COR-L47 (cell line): Measurements from ENCODE around the gene GDF7.

ENCODE experiments used
- DNase-seq: peaks from one replicate; lab custom pipeline; 2025; lab: John Stamatoyannopoulos, UW

GDF7 gene

DNA sequence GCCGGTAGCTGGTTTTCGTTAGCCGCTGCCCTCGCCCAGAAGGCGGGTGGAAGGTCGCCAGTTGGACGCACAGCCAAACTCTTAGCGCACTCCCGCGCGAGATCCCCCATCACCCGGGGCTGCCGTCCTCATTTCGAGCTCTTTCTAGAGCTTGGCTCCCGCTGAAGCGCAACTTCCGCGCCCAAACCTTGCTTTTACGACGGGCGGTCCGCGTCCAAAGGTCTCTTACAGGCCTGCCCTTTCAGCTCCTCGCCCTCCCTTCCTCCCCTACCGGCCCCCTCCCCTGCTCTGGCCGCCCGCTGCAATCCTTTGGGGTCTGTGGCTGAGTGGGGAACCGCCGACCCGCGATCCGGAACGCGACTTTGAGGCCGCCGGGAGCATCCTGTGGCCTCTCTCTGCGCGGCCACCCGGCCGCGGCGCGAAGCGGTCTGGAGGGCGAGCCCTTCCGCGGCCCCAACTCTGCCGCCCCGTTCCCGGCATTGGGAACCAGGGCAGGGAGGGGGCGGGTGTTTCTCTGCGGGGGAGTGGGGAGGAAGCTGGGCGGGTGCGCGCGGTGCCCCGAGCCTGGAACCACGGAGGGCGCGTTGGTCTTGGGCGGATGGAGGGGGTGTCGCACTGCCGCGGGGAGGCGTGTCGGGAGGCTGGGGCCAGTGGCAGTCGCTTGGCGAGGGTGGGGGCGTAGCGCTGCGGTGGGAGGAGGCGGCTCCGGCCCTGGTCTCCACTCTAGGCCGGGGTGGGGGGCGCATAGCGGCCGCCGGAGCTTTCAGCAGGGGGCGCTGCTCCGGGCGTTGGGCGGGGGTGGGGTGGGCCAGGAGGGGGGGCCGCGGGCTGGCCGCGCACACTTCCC, at the start of gene GDF7:
Gene GDF7, plus strand, starts transcription at position 841 of the 847 bp plus-strand sequence. CDS start 96 bp downstream, outside the sequence.
- no peak for DNase-seq

DNA sequence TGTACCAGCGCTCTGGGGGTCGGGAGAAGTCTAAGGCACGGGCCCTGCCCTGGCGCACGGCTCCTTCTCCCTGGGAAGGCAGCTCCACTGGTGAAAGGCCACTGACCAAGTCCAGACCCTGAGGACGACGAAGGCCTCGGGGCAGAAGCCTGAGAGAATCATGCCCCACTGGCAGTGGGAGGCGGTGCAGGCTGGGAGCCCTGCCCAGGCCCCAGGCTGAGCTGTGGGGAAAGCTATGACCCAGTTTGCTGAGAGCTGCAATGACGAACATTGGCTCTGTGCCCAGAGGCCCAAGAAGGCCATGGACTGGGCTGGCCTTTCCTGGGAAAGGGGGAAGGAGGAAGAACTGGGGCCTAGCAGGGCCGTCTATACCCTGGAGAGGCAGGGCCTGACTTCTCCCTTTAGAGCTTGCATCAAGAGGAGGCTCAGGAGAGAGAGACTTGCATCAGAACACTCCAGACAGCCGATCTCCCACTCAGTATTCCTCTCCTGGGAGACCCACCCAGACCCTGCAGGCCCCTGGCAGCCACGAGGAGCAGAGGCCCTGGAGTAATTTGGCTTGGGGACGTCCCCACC, 49.0 kb upstream of the GDF7 start:
- DNase-seq, result peak; percentile 14

DNA sequence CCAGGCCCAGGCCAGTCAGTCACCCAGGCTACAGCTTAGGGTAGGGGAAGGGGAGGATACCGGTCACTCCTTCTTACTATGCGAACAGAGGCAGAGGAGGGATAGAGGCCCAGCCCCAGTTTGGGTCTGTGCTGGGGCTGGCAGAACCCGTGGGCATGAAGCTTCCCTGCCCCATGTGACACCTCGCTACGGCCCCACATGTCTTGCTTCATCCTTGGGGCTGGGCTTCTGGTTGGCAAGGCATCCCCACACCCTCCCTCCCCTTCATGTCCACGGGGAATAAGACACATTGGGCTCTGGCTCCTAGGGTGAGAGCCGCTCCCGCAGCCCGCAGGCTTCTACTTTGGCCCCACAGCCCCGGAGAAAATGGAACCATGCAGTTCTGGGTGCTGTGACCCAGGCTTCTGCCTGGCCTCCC, 48.5 kb upstream of the GDF7 start:
- DNase-seq, result no peak

DNA sequence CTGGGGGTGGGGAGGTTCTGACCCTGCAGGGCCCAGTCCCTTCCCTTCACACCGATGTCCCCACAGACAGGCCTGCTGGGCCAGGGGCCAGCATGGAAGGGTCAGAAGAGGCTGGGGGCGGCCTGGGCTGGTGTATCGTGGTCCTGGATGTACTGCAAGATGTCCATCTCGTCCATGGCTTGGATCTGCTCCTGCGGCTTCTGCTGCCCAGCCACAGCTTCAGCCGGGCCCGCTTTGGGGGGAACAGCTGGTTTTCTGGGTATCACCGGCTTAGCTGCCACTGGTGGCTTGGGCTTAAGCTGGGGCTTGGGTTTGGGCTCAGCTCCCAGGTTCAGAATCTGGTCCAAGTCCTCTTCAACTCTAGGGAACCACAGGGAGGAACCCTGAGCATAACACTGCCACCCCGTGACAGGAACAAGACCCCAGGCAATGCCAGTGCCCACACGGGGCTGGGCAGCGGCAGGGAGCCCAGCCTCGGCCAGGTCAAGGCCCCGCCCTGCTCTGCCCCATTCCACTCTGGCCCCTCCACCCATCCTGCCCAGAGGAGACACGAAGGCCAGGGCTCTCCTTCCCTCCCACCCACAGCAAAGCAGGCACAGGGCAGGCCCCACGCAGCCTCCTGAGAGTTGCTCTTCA, 47.9 kb upstream of the GDF7 start:
- no peak for DNase-seq

DNA sequence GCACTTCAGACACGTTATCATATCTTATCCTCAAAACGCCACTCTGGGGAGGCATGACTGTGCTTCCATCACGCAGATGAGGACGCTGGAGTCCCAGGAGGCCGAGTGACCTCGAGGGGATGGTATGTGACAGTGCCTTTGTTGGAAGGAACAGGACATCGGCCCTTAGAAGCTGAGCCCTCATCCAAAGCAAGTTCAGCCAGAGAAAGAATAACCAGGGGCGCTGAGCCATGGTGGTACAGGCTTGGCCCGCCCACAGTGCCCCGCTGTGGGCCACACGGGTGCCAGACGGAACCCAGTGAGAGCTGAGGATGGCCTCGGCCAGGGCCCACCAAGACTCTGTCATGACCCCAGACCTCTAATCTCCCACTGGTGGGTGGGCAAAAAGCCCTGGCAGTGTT, 47.3 kb upstream of the GDF7 start:
- DNase-seq, result no peak

DNA sequence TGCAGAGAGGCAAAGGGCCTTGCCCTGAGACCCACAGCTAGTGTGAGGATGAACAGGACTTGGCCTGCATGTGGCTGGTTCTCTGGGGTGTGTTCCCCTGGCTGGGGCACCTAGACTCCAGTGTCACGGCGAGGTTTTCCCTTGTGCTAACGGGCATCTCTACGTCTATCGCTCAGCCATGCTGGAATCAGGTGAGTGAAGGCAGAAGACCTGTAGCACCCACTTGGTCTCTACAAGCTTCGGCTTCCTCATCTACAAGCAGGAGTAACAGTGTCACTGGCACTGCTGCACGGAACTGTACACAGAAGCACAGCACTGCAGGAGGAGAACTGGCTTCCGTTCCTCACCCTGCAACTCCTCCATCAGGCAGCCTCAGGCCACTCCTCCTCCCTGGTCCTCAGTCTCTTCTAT, 46.7 kb upstream of the GDF7 start:
- DNase-seq, result no peak

DNA sequence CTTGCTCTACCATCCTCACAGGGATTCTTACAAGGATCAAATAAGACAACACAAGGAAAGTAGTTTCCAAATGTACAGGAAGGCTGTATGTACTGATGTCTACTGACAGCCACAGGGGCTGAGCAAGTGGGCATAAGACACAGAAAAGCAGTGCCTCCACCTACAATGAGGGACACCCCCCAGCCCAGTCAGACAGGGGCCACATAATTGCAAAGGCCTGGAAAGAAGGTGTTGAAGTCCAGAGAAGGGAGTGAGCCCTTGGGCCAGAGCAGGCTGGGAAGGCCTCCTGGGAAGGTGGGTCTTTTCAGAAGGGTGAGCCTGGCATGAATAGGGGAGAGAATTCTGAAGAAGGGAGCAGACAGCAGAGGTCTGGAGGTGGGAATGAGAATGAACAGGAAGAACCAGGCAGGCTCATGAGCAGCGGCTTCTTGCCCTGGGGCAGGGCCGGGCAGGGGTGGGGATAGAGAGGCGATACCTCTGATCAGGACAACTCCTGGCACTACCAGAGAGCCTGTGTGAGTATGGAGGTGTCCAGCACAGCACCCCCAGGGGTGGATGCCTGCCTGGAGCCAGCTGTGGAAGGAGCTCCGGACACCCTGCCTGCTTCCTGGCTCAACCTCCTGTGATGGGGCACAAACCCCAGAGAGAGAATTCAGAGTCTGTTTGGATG, 46.1 kb upstream of the GDF7 start:
- no peak for DNase-seq

DNA sequence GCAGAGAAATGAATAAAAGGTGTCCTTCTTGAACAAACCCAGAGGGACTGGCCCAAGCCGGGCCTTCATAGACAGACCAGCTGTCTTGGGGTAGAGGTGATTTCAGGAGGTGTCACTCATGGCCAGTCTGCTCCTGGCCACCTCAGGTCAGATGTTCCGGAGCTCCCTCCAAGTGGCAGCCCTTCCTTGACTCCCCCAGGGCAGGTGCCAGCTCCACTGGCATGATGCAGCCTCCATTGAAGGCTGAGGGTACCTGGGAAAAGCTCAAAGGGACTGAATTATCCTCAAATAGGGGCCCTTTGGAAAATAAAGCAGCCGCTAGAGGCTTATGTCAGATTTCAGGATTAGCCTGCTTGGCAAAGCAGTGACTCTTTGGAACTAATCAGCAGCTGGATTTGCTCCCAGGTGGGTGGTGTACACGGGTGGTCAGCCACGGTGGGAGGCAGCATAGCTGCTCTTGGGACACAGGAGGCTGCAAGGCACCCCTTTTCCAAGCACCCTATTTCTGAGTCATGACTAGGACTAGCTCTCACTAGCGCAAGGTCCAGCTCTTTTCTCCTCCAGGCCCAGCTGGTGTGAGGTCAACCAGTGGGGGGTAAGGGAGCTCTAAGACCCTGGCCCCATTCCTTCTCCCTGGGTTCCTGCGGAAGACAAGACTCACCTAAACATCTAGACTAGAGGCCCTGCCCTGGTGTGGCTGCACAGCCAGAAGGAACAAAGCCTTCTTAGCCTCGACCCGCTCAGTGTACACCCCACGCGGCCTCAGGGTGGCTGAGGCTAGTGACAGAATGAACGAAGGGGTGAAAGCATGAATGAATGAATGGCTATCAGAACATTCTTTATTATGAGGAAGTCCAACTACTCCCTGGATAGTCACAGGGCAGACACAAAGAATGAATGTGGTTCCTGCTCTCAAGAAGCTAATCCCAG, 45.3 kb upstream of the GDF7 start:
- no peak for DNase-seq

DNA sequence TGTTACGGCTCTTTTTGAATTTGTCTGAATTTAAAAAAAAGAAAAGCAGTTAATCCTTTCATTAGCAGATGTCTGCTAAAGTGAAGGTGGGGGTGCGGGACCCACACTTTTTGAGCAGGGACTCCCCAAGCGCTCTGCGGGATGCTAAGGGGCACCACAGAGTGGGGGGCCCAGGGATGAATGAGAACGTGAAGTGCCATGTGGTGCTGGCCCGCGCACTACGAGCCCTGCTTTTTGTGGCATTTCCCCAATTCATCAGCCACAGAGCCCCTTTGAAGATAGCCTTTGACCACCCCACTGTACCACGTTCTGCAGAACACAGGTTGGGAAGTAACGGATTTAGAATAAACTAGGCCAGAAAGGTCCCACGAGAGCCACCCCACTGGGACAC, 44.7 kb upstream of the GDF7 start:
- DNase-seq, result no peak

DNA sequence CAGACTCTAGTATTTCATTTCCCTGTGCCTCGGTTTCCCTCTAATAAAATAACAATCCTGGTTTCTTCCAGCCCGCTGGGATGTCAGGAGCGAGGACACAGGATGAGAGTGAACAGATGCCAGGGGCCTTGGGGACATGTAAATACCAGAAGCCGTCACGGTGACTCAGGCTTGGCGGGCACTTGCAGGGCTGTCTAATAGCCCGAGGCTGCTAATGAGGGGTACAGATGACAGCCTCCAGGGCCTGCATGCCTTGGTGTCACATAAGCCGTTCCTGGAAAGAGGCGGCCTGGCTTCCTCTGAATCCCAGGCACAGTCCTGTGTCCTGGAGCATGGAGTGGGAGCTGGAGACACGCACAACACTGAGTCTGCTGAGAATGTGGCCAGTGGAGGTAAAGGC, 44.2 kb upstream of the GDF7 start:
- DNase-seq, result no peak

DNA sequence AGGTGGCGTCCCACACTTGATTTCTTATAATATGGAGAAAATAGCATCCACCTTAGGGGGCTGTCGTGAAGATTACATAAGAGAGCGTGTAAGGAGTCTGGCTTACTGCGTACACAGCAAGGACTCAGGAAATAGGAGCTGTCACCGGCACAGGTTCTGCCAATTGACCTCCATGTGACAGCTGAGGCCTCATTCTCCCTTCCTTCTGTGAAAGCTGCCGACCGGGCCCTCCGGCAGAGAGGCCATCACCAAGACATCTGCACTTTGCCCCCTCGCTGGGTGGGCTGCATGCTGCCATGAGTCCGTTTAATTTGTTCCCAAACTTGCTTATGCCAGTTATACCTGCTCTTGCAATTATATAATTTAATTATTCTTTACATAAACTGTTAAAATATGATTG, 43.7 kb upstream of the GDF7 start:
- no peak for DNase-seq

DNA sequence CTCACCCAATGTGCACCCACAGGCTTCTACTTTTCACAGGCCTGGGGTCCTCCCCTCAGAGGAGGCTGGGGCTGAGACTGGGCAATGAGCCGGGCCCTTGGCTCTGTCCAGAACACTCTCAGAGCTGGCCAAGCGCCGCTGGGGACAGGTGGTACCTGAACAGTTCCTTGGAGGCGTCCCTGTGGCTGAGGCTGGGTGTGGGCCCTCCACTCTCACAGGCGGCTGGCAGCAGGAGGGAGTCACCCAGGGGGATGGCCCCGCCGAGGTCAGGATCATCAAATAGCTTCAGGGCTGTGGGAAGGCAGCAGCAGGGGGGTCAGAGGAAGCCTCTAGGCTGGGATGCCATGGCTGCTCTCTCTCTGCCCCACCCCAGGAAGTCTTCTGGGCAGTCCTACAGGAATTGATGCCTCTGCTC, 43.2 kb upstream of the GDF7 start:
- no peak for DNase-seq

DNA sequence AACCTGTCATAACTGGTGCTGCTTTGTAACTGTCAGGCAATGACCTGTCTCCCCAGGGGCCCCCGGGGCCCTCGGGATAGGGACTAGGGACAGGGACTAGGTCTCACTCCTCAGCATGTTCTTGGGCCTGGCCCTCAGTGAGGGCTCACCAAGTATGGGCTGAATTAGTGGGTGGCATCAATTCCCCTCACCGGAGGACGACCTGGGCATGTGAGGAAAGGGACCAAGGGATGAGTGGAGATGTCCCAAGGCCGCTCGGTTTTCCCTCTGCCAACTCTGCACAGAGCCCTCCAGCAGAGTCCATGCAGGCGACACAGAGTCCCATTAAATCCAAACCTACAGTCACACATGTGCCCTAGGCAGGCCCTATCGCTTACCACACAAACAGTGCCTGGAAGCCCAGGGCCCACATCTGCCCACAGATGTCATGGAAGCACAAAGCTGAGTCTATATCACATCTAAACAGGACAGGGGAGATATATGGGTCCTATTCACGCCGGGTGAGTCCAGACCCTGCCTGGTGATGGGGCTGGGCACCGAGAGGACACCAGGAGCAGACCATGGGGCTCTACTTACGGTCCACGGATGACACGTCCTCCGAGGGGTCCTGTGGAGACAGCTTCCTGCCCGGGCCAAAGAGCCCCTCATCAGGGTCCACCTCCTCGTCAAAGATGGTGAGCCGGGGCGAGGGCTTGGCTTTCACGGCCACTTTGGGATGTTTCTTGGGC, 42.6 kb upstream of the GDF7 start:
- no peak for DNase-seq

DNA sequence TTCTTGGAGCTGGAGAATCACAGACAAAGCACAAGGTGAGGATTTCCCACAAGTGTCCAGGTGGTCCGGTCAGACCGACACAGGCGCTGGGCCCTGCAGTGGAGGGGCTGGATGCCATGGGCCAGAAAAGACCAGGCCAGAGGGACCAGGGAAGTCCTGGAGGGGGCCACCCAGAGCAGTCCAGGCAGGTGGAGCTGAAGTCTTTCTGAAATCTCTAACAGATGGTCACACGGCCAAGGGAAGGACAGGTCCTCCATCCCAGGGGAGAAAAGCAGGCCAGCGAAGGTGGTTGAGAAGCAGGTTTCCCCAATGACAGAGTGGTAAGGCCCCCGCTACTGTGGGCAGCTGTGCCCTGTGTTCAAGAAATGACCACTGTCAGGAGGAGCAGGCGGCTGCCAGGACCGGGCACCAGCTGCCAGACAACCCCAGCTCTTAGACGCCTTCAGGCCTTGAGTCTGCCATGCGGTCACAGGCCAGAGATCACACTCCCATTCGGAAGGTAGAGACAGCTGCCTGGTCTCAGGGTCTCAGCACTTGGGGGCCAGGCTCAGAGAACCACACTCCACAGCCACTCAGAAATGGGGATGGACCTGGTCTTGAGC, 42.0 kb upstream of the GDF7 start:
- no peak for DNase-seq

DNA sequence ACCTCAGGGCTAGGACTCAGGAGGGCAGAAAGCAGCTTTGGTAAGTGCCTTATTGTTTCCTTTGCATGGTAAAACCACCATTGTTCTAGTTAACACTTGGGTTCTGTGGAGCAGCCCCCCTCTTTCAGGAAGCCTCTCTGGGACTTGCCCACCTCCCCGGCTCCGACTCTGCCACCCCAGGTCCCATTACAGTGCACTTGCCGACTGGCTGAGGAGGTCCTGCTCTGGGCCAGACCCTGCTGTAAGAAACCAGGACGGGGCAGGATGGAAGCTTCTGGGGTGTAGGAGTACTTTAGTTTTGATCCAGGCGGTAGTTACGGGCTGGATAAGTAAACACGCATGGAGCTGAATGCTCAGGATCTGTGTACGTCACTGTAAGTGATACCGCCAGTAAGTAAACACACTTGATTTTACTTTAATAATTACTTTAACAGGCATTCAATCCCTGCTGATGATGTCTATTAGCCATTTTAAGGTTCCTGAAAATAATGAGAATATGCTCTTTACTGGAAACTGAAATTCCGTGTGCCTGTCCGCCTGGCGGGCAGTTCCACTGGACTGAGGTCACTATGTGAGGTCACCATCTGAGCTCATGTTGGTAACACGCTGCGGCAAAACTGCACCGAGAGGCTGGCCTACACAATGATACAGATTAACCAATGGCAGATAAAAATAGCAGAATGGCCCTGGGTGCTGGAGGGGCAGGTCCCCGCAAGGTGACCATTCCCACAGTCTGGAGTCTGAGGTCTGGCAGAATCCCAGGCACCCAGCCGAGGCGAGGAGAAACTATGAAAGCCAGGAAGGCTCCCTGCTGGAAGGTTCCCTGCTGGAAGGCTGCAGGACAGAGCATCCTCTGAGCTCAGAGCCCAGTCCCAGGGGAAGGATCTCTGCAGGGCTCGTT, 41.2 kb upstream of the GDF7 start:
- peak; percentile 14 for DNase-seq

DNA sequence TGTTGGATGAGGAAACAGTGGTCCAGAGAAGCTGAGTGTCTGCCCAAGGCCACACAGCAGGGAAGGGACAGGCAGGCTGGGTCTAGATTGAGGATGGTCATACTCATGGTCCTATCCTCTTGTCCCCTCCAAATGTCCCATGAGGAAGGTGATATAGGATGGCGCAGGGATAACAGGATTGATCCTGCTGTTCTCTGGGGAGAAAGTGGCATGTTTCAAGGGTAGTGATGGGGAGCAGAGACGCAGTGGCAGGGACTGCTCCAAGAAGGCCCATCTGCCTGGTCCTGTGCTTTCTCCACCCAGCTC, 40.6 kb upstream of the GDF7 start:
- no peak for DNase-seq

DNA sequence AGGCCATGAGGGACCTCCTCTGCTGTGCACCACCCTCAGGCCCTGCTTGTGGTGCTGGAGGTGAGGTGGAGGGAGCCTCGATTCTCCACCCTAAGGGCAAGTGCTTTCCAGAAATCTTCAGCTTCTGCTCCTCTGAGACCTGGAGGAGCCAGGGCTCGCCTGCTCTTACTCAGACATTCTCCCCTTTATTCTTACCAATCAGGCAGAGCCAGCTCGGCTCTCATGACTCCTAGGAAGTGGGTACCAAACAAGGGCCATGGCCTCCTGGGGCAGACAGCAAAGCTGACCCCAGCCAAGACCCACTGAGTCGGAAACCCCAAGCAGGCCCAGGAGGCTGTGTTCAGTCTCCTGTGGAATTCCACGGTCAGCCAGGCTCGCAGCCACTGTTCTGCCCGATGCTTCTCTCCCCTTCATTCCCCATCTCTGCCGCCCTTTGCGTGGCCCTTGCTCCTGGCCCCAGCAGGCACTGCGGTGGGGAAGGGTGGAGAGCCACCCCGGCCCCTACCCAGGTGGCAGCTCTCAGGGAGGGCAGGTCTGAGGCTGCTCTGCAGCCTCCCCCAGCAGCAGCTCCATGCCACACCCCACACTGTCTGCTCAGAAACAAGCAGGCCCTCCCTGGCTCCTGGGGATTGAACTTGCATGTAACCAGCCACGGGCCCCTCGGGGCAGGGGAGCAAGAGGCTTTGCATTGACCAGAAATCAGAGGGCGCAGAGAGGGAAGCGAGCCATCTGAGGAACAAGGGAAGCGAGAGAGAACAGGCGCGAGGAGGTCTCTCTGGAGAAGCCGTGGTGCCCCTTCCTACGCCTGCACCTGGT, 40.0 kb upstream of the GDF7 start:
- no peak for DNase-seq

DNA sequence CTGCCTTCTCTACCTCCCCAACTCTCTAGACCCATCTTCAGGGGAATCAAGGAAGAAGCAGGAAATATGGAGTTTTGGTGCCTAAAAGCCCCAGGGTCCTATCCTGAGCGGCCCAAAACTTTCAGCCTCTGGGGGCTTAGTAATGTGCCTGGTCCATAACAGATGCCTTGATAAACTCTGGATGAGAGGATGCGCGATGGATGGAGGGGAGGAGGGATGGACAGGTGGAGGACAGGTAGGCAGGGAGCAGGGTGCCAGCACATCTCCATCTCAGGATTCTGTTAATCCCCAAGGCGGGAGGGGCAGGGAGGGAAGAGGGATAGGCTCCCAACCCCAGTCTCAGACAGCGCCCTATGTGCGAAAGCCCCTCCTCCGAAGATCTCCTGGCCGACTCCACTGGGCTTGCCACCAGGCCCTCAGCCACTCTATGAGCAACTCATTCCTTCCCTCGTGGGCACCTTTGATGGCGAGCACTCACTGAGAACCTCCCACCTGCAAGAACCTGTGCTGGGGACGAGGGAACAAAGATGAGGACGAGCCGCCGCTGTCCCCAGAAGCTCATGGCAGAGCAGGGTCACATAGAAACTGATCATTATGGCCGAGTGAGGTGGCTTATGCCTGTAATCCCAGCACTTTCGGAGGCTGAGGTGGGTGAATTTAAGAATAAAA, 39.1 kb upstream of the GDF7 start:
- no peak for DNase-seq
